Stimulated activated naive CD8-positive, alpha-beta T cell treated with anti-CD3 and anti-CD28 coated beads, Interleukin-15, amount 100 ng/mL, for 72 hours (primary cell): ENCODE data around the gene SLC38A10.

Source experiments
- ATAC-seq: fragments of 150-1000 bp; cut with Tn5 transposase; 2 replicates; pipeline ENCODE4 v1.10.0; 2021; ENCODE audit warnings: mild to moderate bottlenecking, moderate library complexity
- DNase-seq, 2 donors: peaks; one replicate each; pipeline ENCODE4 v3.0.0; 2021 to 2022
- H3K27ac Mint-ChIP-seq, 2 donors: one replicate each; pipeline ENCODE4 v1.8.0; 2022; ENCODE audit warnings: mild to moderate bottlenecking in 2 of 2, mixed read lengths in 2 of 2, moderate library complexity in 2 of 2
- H3K27me3 Mint-ChIP-seq: one replicate; pipeline ENCODE4 v1.8.0; 2022; ENCODE audit warnings: mixed read lengths
- H3K4me1 Mint-ChIP-seq: one replicate; pipeline ENCODE4 v1.8.0; 2022; ENCODE audit warnings: mild to moderate bottlenecking, mixed read lengths
- H3K4me3 Mint-ChIP-seq, 2 donors: one replicate each; pipeline ENCODE4 v1.8.0; 2022; ENCODE audit warnings: mild to moderate bottlenecking in 2 of 2, mixed read lengths in 2 of 2, moderate library complexity in 1 of 2
- H3K9me3 Mint-ChIP-seq, 2 donors: one replicate each; pipeline ENCODE4 v1.8.0; 2022; ENCODE audit warnings: mixed read lengths in 2 of 2

Gene SLC38A10

DNA sequence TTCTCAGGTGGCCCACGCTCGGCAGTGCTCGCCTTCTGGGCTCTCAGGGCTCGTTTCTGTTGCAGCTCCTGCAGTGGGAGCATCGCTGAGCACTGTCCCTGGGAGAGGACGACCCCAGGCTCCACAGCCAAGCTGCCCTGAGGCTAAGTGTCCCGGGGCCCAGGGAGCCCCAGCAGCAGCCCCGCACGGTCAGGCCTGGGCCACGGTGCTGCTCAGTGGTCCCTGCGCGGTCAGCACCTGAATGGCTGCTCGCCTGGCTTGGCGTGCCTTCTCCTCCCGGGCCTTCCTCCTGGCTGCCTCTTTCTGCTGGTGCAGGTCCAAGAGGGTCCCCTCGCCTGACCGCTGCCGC, 95.7 kb downstream of the SLC38A10 start:
- Mint-ChIP-seq H3K9me3 (no peaks in the 10 kb centered on the region), H3K4me1 (no peaks in the 10 kb centered on the region), H3K4me3 (no peak overlapping the region), H3K27me3 (no peaks in the 10 kb centered on the region), H3K27ac (no peak overlapping the region)
- no peak for DNase-seq
- ATAC-seq: no peak

DNA sequence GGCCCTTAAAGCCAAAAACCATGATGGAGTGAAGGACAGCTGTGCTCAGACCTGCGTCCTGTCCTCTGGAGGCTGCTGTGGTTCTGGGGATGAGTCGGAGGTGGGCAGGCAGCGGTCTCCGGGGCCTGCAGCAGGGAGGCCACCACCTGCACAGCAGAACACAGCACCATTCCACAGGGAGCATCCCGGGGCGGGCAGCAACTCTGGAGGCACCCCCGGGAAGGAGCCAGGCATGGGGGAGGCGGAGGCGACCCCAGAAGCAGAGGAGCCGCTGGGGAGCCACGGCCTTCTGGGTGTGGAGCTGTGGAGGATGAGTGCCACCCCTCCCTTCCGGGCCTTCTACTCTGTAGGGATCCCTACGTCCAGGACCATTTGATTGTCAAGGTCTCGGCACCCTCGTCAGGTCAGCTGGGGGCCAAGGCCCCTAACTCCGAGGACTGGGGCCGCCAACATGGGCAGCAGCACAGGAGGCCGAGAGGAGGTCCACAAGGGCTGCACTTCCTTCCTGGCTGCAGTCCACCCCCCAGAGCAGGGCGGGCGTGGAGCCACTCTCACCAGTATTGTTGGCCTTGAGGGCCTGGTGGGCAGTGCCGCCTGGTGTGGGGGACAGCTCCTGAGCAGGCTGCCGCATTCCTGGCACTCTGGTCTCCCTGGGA, 96.2 kb downstream of the SLC38A10 start:
- ATAC-seq: no peak
- no peak overlapping the region for H3K27ac Mint-ChIP-seq
- H3K4me3 Mint-ChIP-seq: no peak overlapping the region

DNA sequence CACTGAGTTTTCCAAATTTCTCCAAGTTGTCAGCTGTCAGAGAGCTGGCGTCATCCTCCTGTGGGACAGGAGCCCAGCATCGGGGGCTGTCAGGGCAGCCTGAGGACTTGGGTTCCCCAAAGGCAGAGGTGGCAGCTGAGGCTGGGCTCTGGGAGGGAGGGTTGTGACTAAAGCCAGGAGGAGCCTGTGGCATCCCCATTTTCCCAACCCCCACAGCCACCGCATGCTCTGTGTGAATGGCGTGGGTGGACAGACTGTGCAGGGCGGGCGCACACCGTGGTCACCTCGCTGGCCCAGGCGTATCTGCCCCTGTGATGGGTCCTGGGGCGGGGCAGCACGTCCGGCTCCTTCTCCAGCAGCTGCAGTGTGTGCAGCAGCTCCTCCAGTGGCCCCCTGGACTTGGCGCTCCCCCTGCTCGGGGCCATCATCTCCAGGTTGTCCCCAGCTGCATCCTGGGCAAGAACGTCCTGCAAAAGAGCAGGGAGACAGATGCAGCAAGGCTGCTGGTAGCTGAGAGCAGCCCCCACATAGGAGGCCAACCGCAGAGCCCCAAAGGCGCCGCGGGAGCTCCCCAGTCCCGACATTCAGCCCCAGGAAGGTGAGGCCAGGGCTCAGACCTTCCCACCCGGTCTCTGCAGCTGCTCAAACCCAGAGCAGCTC, 97.1 kb downstream of the SLC38A10 start:
- Mint-ChIP-seq H3K27me3 (no peaks in the 10 kb centered on the region), H3K27ac (no peak overlapping the region), H3K4me3 (no peak overlapping the region), H3K4me1 (no peaks in the 10 kb centered on the region), H3K9me3 (no peaks in the 10 kb centered on the region)
- DNase-seq (no peak), ATAC-seq (no peak)

More for the DNA sequence above, 96.2 kb downstream of the SLC38A10 start:
- no peaks in the 10 kb centered on the region for H3K9me3 Mint-ChIP-seq
- no peaks in the 10 kb centered on the region for H3K27me3 Mint-ChIP-seq
- no peak for DNase-seq
- no peaks in the 10 kb centered on the region for H3K4me1 Mint-ChIP-seq

DNA sequence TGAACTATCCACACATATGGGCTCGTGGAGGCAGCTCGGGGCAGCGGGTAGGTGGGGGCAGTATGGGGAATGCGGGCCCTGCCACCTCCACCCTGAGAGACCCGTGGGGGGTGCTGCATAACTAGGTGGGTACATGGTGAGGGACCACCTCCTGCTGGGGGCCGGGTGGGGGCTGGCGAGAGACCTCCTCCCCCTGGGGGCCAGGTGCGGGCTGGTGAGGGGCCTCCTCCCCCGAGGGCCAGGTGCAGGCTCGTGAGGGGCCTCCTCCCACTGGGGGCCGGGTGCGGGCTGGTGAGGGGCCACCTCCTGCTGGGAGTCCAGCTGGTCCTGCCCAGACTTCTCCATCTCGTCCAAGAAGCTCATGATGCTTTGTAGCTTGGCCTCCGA, 97.7 kb downstream of the SLC38A10 start:
- no peaks in the 10 kb centered on the region for H3K9me3 Mint-ChIP-seq
- DNase-seq (no peak), ATAC-seq (peak; percentile 52)
- H3K4me1 Mint-ChIP-seq: no peaks in the 10 kb centered on the region
- H3K4me3 Mint-ChIP-seq: no peak overlapping the region
- no peak overlapping the region for H3K27ac Mint-ChIP-seq
- no peaks in the 10 kb centered on the region for H3K27me3 Mint-ChIP-seq

DNA sequence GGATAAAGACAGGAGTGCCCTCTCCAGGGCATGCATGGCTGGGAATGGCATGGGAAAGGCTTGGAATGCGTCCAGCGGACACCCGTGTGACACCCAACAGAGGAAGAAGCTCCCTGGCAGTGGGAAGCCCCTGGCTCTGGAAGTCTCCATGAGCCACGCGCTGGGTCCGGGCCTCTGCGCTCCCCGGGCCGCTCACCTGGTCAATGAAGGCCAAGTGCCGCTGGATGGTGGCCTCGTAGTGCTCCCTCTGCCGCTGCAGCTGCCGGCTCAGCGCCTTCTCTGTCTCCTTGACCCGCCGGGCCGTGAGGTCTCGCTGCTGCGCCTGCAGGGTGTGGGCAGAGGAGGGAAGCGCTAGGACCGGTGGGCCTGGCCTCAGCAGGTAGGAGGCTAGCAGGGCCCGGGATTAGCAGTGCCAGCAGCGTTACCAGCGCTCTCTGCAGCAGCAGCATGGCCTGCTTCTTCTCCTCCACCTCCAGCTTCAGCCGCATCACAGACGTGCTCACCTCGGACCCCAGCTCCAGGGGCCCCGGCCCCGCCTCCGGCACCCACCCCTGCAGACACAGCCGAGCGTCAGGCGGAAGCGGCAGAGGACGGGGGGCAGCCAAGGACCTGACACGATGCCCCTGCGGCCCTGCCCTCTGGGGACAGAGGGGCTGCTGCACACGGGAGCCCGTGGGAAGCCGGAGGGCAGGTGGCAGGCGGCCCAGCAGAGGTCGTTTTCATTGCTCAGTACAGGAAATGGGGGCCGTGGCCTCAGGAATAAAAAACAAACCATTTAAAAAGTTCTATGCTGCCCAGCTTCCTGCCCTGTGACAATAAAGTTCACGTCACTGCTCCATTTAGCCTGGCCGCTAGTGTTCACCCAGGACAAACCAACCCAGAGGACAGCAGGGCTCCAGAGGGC, 98.3 kb downstream of the SLC38A10 start:
- Mint-ChIP-seq H3K4me3 (no peak overlapping the region), H3K27ac (no peak overlapping the region), H3K4me1 (no peaks in the 10 kb centered on the region), H3K27me3 (no peaks in the 10 kb centered on the region), H3K9me3 (no peaks in the 10 kb centered on the region)
- DNase-seq (no peak), ATAC-seq (no peak)

DNA sequence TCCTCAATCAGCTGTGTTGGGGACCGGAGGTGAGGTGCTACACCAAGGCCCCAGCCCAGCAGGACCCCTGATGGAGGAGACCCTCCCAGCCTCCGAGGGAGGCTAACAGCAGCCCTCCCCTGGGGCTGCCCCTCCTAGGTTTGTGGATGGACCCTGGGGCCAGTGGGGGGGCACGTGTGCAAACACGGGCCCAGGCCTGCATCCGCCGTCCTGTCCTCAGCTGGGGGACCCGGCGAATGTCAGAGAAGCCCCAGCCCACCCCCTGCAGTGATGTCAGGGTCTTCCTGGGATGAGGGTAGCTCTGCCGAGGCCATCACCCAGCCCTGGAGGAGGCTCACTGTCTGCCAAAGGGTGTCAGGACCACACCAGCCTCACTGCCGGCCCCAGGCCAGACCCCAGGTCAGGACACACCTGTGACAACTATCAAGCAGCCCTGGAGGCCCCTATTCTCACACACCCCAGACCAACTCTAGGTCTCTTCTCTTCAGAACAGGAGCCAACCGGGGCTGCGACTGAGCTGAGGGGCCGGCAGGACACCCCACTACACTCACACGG, 99.1 kb downstream of the SLC38A10 start:
- Mint-ChIP-seq H3K4me3 (no peak overlapping the region), H3K27me3 (no peaks in the 10 kb centered on the region), H3K9me3 (no peaks in the 10 kb centered on the region), H3K27ac (no peak overlapping the region), H3K4me1 (no peaks in the 10 kb centered on the region)
- ATAC-seq: no peak
- DNase-seq: no peak
